HepG2 (cell line): ENCODE measurements around the gene S1PR2. TPM values are rescaled to one million over a fixed set of nuclear protein-coding genes. Genes with fewer than 3 reads are reported as not detected.

Source experiments
- ATAD3A ChIP-seq: sonication (generic); formaldehyde crosslinking; IDR thresholded peaks from 2 replicates; pipeline ENCODE4 v1.4.0; 2020; ENCODE audit warnings: missing genetic modification reagents
- FOXK1 ChIP-seq: sonication (generic); formaldehyde crosslinking; IDR thresholded peaks from 2 replicates; pipeline ENCODE4 v1.4.0; 2020; ENCODE audit warnings: low read depth, missing genetic modification reagents, borderline replicate concordance
- NFKBIZ ChIP-seq: IDR thresholded peaks from 2 replicates; pipeline ENCODE4 v1.6.1; 2018; ENCODE audit warnings: missing genetic modification reagents, missing compliant biosample characterization
- SMARCE1 ChIP-seq: fragments of 450-650 bp; IDR thresholded peaks from 2 replicates; pipeline ENCODE4 v1.6.1; 2017; ENCODE audit warnings: borderline replicate concordance
- SP2 ChIP-seq: sonication (generic); formaldehyde crosslinking; IDR thresholded peaks from 2 replicates; pipeline ENCODE4 v1.5.1; 2020; ENCODE audit warnings: mild to moderate bottlenecking, missing genetic modification reagents
- SPEN ChIP-seq: sonication (generic); formaldehyde crosslinking; IDR thresholded peaks from 2 replicates; pipeline ENCODE4 v1.5.1; 2020; ENCODE audit warnings: low read depth, mild to moderate bottlenecking, missing genetic modification reagents
- TFE3 ChIP-seq: IDR thresholded peaks from 2 replicates; pipeline ENCODE4 v1.6.1; 2016
- TOE1 ChIP-seq: sonication (generic); formaldehyde crosslinking; IDR thresholded peaks from 2 replicates; pipeline ENCODE4 v1.4.0; 2020; ENCODE audit warnings: mild to moderate bottlenecking, missing genetic modification reagents
- U2AF2 ChIP-seq: fragments of 200-400 bp; formaldehyde crosslinking; IDR thresholded peaks from 2 replicates; pipeline ENCODE4 v1.6.1; 2017; ENCODE audit warnings: low read depth, mild to moderate bottlenecking, low read length
- ZNF207 ChIP-seq: fragments of 450-650 bp; IDR thresholded peaks from 2 replicates; pipeline ENCODE4 v1.6.1; 2016; ENCODE audit warnings: antibody characterized with exemption, borderline replicate concordance
- ZNF496 ChIP-seq: sonication (generic); formaldehyde crosslinking; IDR thresholded peaks from 2 replicates; pipeline ENCODE4 v1.8.1; 2023; ENCODE audit warnings: mild to moderate bottlenecking, moderate library complexity, missing genetic modification reagents; ENCODE audit not compliant: insufficient replicate concordance
- ZNF550 ChIP-seq: sonication (generic); formaldehyde crosslinking; IDR thresholded peaks from 2 replicates; pipeline ENCODE4 v1.4.0; 2020; ENCODE audit warnings: mild to moderate bottlenecking, missing genetic modification reagents, borderline replicate concordance
- ZNF747 ChIP-seq: sonication (generic); formaldehyde crosslinking; IDR thresholded peaks from 2 replicates; pipeline ENCODE4 v1.8.1; 2023; ENCODE audit warnings: missing genetic modification reagents, mild to moderate bottlenecking, borderline replicate concordance
- ZNF768 ChIP-seq: sonication (generic); formaldehyde crosslinking; IDR thresholded peaks from 2 replicates; pipeline ENCODE4 v1.4.0; 2020; ENCODE audit warnings: missing genetic modification reagents
- ZNF784 ChIP-seq: sonication (generic); formaldehyde crosslinking; IDR thresholded peaks from 2 replicates; pipeline ENCODE4 v1.5.1; 2020; ENCODE audit warnings: missing genetic modification reagents, mild to moderate bottlenecking, borderline replicate concordance
- polyA plus RNA-seq, 8 experiments: library from polyadenylated mRNA; depleted of rRNA in 3 of 8; stranded (reverse) in 7 of 8; unstranded in 1 of 8; fragments of >200 nt; fragmentation: Illumina TruSeq in 4 of 8; extraction: Trizol in 4 of 8; gene quantifications; 2 replicates each; pipeline versions ENCODE4 v1.2.1 to v1.2.3, GENCODE V29; 2011 to 2016; ENCODE audit warnings: low read depth in 4 of 8, missing spikeins in 1 of 8, mixed read lengths in 1 of 8; ENCODE audit not compliant: insufficient read depth in 1 of 8
- total RNA-seq, 5 experiments: library from RNA; depleted of rRNA; stranded (reverse); fragments of >200 nt; fragmentation: Illumina TruSeq; extraction: Trizol; gene quantifications; 2 replicates each; pipeline ENCODE4 v1.2.3, GENCODE V29; 2016; ENCODE audit warnings: low read depth in 1 of 5
- TF ChIP-seq, protein P1 (sequence below): sonication (generic); formaldehyde crosslinking; IDR thresholded peaks from 2 replicates; pipeline ENCODE4 v1.9.0; 2022; ENCODE audit warnings: missing genetic modification reagents, mild to moderate bottlenecking, borderline replicate concordance
- TF ChIP-seq, protein P2 (sequence below): sonication (generic); formaldehyde crosslinking; IDR thresholded peaks from 2 replicates; pipeline ENCODE4 v1.4.0; 2020; ENCODE audit warnings: missing genetic modification reagents
- TF ChIP-seq, protein P3 (sequence below): sonication (generic); formaldehyde crosslinking; IDR thresholded peaks from 2 replicates; pipeline ENCODE4 v1.5.0; 2020; ENCODE audit warnings: missing genetic modification reagents
- TF ChIP-seq, protein P4 (sequence below): IDR thresholded peaks from 2 replicates; pipeline ENCODE4 v1.6.1; 2016; ENCODE audit warnings: missing compliant biosample characterization, missing genetic modification reagents, borderline replicate concordance
- TF ChIP-seq, protein P5 (sequence below): sonication (generic); formaldehyde crosslinking; IDR thresholded peaks from 2 replicates; pipeline ENCODE4 v1.8.1; 2023; ENCODE audit warnings: missing genetic modification reagents, inconsistent platforms, borderline replicate concordance

The S1PR2 gene
- total and polyA plus RNA-seq, 2 of the 13 experiments (the other 11 are each of a cell fraction or from before 2014, with no cell fraction given) = 0.91 to 1.3 TPM

- no peak for TF ChIP-seq ZNF207
- TF ChIP-seq SP2 (CRISPR knock-in tag) = peak; percentile 67
- TF ChIP-seq, protein P1, sequence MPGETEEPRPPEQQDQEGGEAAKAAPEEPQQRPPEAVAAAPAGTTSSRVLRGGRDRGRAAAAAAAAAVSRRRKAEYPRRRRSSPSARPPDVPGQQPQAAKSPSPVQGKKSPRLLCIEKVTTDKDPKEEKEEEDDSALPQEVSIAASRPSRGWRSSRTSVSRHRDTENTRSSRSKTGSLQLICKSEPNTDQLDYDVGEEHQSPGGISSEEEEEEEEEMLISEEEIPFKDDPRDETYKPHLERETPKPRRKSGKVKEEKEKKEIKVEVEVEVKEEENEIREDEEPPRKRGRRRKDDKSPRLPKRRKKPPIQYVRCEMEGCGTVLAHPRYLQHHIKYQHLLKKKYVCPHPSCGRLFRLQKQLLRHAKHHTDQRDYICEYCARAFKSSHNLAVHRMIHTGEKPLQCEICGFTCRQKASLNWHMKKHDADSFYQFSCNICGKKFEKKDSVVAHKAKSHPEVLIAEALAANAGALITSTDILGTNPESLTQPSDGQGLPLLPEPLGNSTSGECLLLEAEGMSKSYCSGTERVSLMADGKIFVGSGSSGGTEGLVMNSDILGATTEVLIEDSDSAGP (CRISPR knock-in tag) = peak; percentile 90
- peak; percentile 44; the same call in 1 of the 2 replicates for TF ChIP-seq SPEN
- TF ChIP-seq ZNF496 (CRISPR knock-in tag) = no peak
- no peak for TF ChIP-seq ZNF550 (CRISPR knock-in tag)
- TF ChIP-seq, protein P2, sequence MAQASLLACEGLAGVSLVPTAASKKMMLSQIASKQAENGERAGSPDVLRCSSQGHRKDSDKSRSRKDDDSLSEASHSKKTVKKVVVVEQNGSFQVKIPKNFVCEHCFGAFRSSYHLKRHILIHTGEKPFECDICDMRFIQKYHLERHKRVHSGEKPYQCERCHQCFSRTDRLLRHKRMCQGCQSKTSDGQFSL (CRISPR knock-in tag) = no peak
- TF ChIP-seq, protein P3, sequence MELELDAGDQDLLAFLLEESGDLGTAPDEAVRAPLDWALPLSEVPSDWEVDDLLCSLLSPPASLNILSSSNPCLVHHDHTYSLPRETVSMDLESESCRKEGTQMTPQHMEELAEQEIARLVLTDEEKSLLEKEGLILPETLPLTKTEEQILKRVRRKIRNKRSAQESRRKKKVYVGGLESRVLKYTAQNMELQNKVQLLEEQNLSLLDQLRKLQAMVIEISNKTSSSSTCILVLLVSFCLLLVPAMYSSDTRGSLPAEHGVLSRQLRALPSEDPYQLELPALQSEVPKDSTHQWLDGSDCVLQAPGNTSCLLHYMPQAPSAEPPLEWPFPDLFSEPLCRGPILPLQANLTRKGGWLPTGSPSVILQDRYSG (CRISPR knock-in tag) = peak; percentile 75; the same call in 1 of the 2 replicates
- TF ChIP-seq, protein P4, sequence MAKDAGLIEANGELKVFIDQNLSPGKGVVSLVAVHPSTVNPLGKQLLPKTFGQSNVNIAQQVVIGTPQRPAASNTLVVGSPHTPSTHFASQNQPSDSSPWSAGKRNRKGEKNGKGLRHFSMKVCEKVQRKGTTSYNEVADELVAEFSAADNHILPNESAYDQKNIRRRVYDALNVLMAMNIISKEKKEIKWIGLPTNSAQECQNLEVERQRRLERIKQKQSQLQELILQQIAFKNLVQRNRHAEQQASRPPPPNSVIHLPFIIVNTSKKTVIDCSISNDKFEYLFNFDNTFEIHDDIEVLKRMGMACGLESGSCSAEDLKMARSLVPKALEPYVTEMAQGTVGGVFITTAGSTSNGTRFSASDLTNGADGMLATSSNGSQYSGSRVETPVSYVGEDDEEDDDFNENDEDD (CRISPR knock-in tag) = peak; percentile 93; the same call in 1 of the 2 replicates
- peak; percentile 62; the same call in 1 of the 2 replicates for TF ChIP-seq ZNF768 (CRISPR knock-in tag)
- peak; percentile 99 for TF ChIP-seq TFE3
- TF ChIP-seq ZNF784 (CRISPR knock-in tag) = 0 out of 2 replicates have a peak, but pooled peaks have one; percentile 37
- no peak for TF ChIP-seq ATAD3A (CRISPR knock-in tag)
- peak; percentile 58 for TF ChIP-seq FOXK1
- TF ChIP-seq NFKBIZ (CRISPR knock-in tag) = peak; percentile 90; the same call in 1 of the 2 replicates
- no peak for TF ChIP-seq U2AF2
- no peak for TF ChIP-seq SMARCE1
- peak; percentile 69; the same call in 1 of the 2 replicates for TF ChIP-seq TOE1 (CRISPR knock-in tag)
- TF ChIP-seq, protein P5, sequence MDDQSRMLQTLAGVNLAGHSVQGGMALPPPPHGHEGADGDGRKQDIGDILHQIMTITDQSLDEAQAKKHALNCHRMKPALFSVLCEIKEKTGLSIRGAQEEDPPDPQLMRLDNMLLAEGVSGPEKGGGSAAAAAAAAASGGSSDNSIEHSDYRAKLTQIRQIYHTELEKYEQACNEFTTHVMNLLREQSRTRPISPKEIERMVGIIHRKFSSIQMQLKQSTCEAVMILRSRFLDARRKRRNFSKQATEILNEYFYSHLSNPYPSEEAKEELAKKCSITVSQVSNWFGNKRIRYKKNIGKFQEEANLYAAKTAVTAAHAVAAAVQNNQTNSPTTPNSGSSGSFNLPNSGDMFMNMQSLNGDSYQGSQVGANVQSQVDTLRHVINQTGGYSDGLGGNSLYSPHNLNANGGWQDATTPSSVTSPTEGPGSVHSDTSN = no peak
- TF ChIP-seq ZNF747 = peak; percentile 83; the same call in 1 of the 2 replicates
These were observed 39.7 kb upstream of the S1PR2 start, which contains the start of gene ICAM1 (continued) for GRCh38 chr19:10270616-10271394.
